Hepatocyte (in vitro differentiated cells): ENCODE measurements around the gene RGS17. TPM values are rescaled to one million over a fixed set of nuclear protein-coding genes. Genes with fewer than 3 reads are reported as not detected.
"Not testable (repeated sequence)": the region's sequence is repeated elsewhere in the genome, so short reads cannot be mapped to it uniquely, and the experiment has no call there.

ENCODE experiments used
- DNase-seq: peaks from one replicate; pipeline ENCODE4 v3.0.0-alpha.2; 2016; ENCODE audit warnings: low spot score
- H2AFZ ChIP-seq: fragments of 200-600 bp; sonication (generic); 2 replicates; pipeline ENCODE4 v1.6.0; 2016; ENCODE audit warnings: antibody characterized with exemption, mild to moderate bottlenecking
- H3K27ac ChIP-seq: fragments of 200-600 bp; sonication (generic); 2 replicates; pipeline ENCODE4 v1.5.1; 2016; ENCODE audit warnings: mild to moderate bottlenecking
- H3K27me3 ChIP-seq: fragments of 200-600 bp; sonication (generic); 2 replicates; pipeline ENCODE4 v1.6.1; 2016
- H3K36me3 ChIP-seq: fragments of 200-600 bp; sonication (generic); replicated peaks from 2 replicates; pipeline ENCODE4 v1.5.1; 2016; ENCODE audit warnings: low read depth; ENCODE audit not compliant: insufficient read depth
- H3K4me1 ChIP-seq: fragments of 200-600 bp; sonication (generic); 2 replicates; pipeline ENCODE4 v1.5.1; 2016; ENCODE audit warnings: mild to moderate bottlenecking, moderate library complexity; ENCODE audit not compliant: insufficient read depth
- H3K4me2 ChIP-seq: fragments of 200-600 bp; sonication (generic); 2 replicates; pipeline ENCODE4 v1.6.0; 2016
- H3K4me3 ChIP-seq: fragments of 200-600 bp; sonication (generic); 2 replicates; pipeline ENCODE4 v1.5.1; 2016; ENCODE audit warnings: mild to moderate bottlenecking
- H3K79me2 ChIP-seq: fragments of 200-600 bp; sonication (generic); 2 replicates; pipeline ENCODE4 v1.6.0; 2017; ENCODE audit warnings: mild to moderate bottlenecking
- H3K9me2 ChIP-seq: fragments of 200-600 bp; sonication (generic); replicated peaks from 2 replicates; pipeline ENCODE4 v1.6.0; 2017; ENCODE audit warnings: mild to moderate bottlenecking; ENCODE audit not compliant: insufficient read depth
- H3K9me3 ChIP-seq: fragments of 200-600 bp; sonication (generic); 2 replicates; pipeline ENCODE4 v1.5.1; 2016; ENCODE audit warnings: low read depth, mild to moderate bottlenecking
- H4K20me1 ChIP-seq: fragments of 200-600 bp; sonication (generic); 2 replicates; pipeline ENCODE4 v1.6.0; 2016; ENCODE audit warnings: mild to moderate bottlenecking; ENCODE audit not compliant: insufficient read depth, poor library complexity, severe bottlenecking
- CTCF ChIP-seq: fragments of 200-600 bp; sonication (generic); IDR thresholded peaks from 2 replicates; pipeline ENCODE4 v1.5.1; 2016; ENCODE audit warnings: antibody characterized with exemption, mild to moderate bottlenecking; ENCODE audit not compliant: poor library complexity
- EZH2 ChIP-seq: fragments of 200-600 bp; sonication (generic); IDR thresholded peaks from 2 replicates; pipeline ENCODE4 v1.6.1; 2016; ENCODE audit warnings: antibody characterized with exemption, mild to moderate bottlenecking, borderline replicate concordance
- EZH2phosphoT487 ChIP-seq: fragments of 200-600 bp; sonication (generic); IDR thresholded peaks from one replicate; pipeline ENCODE4 v1.6.1; 2018; ENCODE audit warnings: antibody characterized with exemption, mild to moderate bottlenecking, low read depth, moderate library complexity; ENCODE audit not compliant: unreplicated experiment, severe bottlenecking
- WGBS: methylation state at CpG from one replicate; pipeline ENCODE4 v1.1.6; 2016; ENCODE audit warnings: low lambda C conversion rate; ENCODE audit errors: missing lambda C conversion rate; 5-methylcytosine and 5-hydroxymethylcytosine counted together
- polyA plus RNA-seq: library from polyadenylated mRNA; unstranded; fragments of >200 nt; fragmentation: Nextera tagmentation; extraction: Ambion mirVana; gene quantifications from 2 replicates; pipeline ENCODE4 v1.2.1, GENCODE V29; 2016
- total RNA-seq: library from RNA; depleted of rRNA; stranded (reverse); fragments of >200 nt; gene quantifications from 2 replicates; pipeline ENCODE4 v1.2.3, GENCODE V29; 2014

Gene RGS17
- total and polyA plus RNA-seq, 2 experiments from 2014 or later: 0.27 to 0.97 TPM

GRCh38 chr6:152993847-152994246, 137.2 kb downstream of the RGS17 start:
- H3K27ac ChIP-seq: no peak overlapping the region
- no peaks in the 10 kb centered on the region for H3K9me2 ChIP-seq
- no peaks in the 10 kb centered on the region for H3K27me3 ChIP-seq
- no peak overlapping the region for H3K4me3 ChIP-seq
- no peak overlapping the region for H2AFZ ChIP-seq
- no peak for DNase-seq
- no peak overlapping the region for H3K4me2 ChIP-seq
- H4K20me1 ChIP-seq: peaks cover 12% of the 10 kb centered on the region
- TF ChIP-seq EZH2 (no peak), CTCF (no peak), EZH2phosphoT487 (no peak)
- no peaks in the 10 kb centered on the region for H3K4me1 ChIP-seq
- no peaks in the 10 kb centered on the region for H3K36me3 ChIP-seq
- H3K9me3 ChIP-seq: no peaks in the 10 kb centered on the region
- H3K79me2 ChIP-seq: peaks cover 73% of the 10 kb centered on the region

- DNase-seq: no peak
- Histone ChIP-seq H3K9me3 (no peaks in the 10 kb centered on the region), H3K9me2 (no peaks in the 10 kb centered on the region), H3K27ac (no peak overlapping the region), H3K79me2 (peaks cover 69% of the 10 kb centered on the region), H3K36me3 (no peaks in the 10 kb centered on the region), H3K4me1 (no peaks in the 10 kb centered on the region), H4K20me1 (peaks cover 9% of the 10 kb centered on the region), H3K4me2 (no peak overlapping the region), H3K4me3 (no peak overlapping the region), H2AFZ (no peak overlapping the region), H3K27me3 (no peaks in the 10 kb centered on the region)
- TF ChIP-seq EZH2 (no peak), EZH2phosphoT487 (no peak), CTCF (no peak)
These were observed 137.7 kb downstream of the RGS17 start for GRCh38 chr6:152993431-152993830.

GRCh38 chr6:152986978-152987377, 144.1 kb downstream of the RGS17 start:
- Histone ChIP-seq H3K9me3 (no peaks in the 10 kb centered on the region), H3K36me3 (no peaks in the 10 kb centered on the region)
- TF ChIP-seq EZH2: no peak
- TF ChIP-seq CTCF: no peak
- no peak for TF ChIP-seq EZH2phosphoT487

GRCh38 chr6:152985300-152985699, 145.8 kb downstream of the RGS17 start:
- peaks cover 26% of the 10 kb centered on the region for H4K20me1 ChIP-seq
- 92% methylated on average over 11 of the region's 11 CpGs for WGBS
- not testable (repeated sequence) for H3K27me3 ChIP-seq, H2AFZ ChIP-seq, H3K9me2 ChIP-seq, H3K27ac ChIP-seq, H3K4me3 ChIP-seq, H3K9me3 ChIP-seq, H3K36me3 ChIP-seq, DNase-seq
- H3K4me2 ChIP-seq: peak overlapping the region; percentile 87
- H3K79me2 ChIP-seq: peaks cover 61% of the 10 kb centered on the region
- H3K4me1 ChIP-seq: peaks cover 28% of the 10 kb centered on the region

More at GRCh38 chr6:152986978-152987377, 144.1 kb downstream of the RGS17 start:
- WGBS: 91% methylated on average over 2 of the region's 2 CpGs
- peaks cover 58% of the 10 kb centered on the region for H3K79me2 ChIP-seq
- peaks cover 14% of the 10 kb centered on the region for H4K20me1 ChIP-seq
- no peak overlapping the region for H3K4me3 ChIP-seq
- no peaks in the 10 kb centered on the region for H3K27me3 ChIP-seq
- no peaks in the 10 kb centered on the region for H3K9me2 ChIP-seq
- no peak for DNase-seq
- H2AFZ ChIP-seq: no peak overlapping the region
- no peak overlapping the region for H3K27ac ChIP-seq
- H3K4me2 ChIP-seq: no peak overlapping the region
- H3K4me1 ChIP-seq: peaks cover 12% of the 10 kb centered on the region
